ENCODE measurements around the gene RIIAD1.
"Not testable (repeated sequence)": the region's sequence is repeated elsewhere in the genome, so short reads cannot be mapped to it uniquely, and the experiment has no call there.

DNA sequence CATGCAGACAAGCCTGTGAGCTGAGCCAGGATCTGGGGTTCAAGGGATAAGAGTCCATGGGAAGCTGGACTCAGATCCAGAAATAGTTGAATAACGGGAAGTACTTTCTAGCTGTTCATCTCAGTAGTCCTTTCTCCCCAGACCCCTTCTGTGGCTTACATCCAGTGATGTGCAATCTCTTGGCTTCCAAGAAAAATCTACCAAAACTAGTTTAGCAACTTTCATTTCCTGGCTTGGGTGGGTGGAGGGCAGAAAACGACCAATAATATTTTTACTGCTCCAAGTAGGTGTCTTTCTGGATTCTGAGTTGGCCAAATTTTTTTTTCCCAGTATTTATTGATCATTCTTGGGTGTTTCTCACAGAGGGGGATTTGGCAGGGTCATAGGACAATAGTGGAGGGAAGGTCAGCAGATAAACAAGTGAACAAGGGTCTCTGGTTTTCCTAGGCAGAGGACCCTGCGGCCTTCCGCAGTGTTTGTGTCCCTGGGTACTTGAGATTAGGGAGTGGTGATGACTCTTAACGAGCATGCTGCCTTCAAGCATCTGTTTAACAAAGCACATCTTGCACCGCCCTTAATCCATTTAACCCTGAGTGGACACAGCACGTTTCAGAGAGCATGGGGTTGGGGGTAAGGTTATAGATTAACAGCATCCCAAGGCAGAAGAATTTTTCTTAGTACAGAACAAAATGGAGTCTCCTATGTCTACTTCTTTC lies 47.2 kb downstream of the RIIAD1 start:
- TF ChIP-seq, protein P1, sequence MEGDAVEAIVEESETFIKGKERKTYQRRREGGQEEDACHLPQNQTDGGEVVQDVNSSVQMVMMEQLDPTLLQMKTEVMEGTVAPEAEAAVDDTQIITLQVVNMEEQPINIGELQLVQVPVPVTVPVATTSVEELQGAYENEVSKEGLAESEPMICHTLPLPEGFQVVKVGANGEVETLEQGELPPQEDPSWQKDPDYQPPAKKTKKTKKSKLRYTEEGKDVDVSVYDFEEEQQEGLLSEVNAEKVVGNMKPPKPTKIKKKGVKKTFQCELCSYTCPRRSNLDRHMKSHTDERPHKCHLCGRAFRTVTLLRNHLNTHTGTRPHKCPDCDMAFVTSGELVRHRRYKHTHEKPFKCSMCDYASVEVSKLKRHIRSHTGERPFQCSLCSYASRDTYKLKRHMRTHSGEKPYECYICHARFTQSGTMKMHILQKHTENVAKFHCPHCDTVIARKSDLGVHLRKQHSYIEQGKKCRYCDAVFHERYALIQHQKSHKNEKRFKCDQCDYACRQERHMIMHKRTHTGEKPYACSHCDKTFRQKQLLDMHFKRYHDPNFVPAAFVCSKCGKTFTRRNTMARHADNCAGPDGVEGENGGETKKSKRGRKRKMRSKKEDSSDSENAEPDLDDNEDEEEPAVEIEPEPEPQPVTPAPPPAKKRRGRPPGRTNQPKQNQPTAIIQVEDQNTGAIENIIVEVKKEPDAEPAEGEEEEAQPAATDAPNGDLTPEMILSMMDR (IDR thresholded peaks at IDR 0.05; ENCODE audit: insufficient read depth, low read length): not testable (repeated sequence)
- TF ChIP-seq POLR2AphosphoS5 (IDR thresholded peaks at IDR 0.05; ENCODE audit: low read depth): not testable (repeated sequence)

All from HL-60 (cell line).